Neutrophil (primary cell): ENCODE data around the gene SEC14L3.

Experiments used
- H3K27ac ChIP-seq: fragments of 200-600 bp; sonication (generic); 2 replicates; pipeline ENCODE4 v1.5.1; 2016; ENCODE audit warnings: mild to moderate bottlenecking, moderate library complexity
- H3K27me3 ChIP-seq: fragments of 200-600 bp; sonication (generic); 2 replicates; pipeline ENCODE4 v1.6.0; 2016; ENCODE audit warnings: mild to moderate bottlenecking
- H3K36me3 ChIP-seq: fragments of 200-600 bp; sonication (generic); 2 replicates; pipeline ENCODE4 v1.5.1; 2017
- H3K4me1 ChIP-seq, 2 experiments: fragments of 200-600 bp in 1 of 2; sonication (generic) in 1 of 2; 1 replicate in 1 of 2; 2 replicates in 1 of 2; pipeline versions ENCODE4 v1.5.1 to v1.6.1; 2013 to 2016; ENCODE audit warnings: low read depth in 1 of 2, low read length in 1 of 2, mild to moderate bottlenecking in 1 of 2, moderate library complexity in 1 of 2; ENCODE audit not compliant: control insufficient read depth in 1 of 2, insufficient read depth in 1 of 2
- H3K4me3 ChIP-seq, 2 experiments: fragments of 200-600 bp in 1 of 2; sonication (generic) in 1 of 2; 1 replicate in 1 of 2; 2 replicates in 1 of 2; pipeline ENCODE4 v1.5.1; 2013 to 2016; ENCODE audit warnings: low read depth in 1 of 2, low read length in 1 of 2, mild to moderate bottlenecking in 1 of 2, moderate library complexity in 1 of 2
- H3K9me3 ChIP-seq: fragments of 200-600 bp; sonication (generic); 2 replicates; pipeline ENCODE4 v1.5.1; 2016
- TF ChIP-seq, protein P1 (sequence below): fragments of 200-600 bp; sonication (generic); IDR thresholded peaks from 2 replicates; pipeline ENCODE4 v1.5.1; 2016; ENCODE audit warnings: antibody characterized with exemption

SEC14L3 gene

DNA sequence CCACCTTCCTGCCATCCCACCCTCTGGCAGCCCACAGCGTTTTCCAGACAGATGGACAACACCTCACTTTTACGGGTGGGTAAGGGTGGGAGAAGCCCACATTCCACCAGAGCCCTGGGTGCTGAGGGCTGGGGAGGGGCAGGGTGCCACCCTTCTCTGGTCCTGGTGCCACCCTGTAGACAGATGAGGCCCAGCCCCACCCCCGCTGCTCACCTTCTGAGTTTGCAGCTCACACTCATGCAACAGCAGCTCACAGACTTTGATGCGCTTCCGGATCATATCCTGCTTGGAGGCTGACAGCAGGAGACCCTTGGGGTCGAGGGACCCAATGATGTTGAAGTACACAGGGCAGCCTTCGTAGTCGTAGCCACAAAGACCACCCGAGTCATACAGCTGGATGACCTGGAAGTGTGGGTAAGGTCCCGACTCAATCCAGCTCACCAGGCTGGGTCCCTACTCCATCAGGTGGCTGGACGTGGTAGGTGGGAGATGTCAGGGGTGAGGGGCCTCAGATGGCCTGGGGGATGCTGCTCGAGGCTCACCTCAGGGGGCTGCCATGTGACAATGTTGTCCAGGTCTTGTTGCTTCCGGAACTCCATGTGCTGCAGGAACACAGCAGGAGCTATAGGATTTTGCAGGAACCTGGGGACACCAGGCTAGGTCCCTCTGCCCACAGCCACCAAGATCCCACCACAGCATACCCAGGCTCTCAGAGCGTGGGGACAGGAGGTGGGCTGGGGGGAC is 23.4 kb upstream of the SEC14L3 start:
- no peaks in the 10 kb centered on the region for H3K9me3 ChIP-seq
- TF ChIP-seq, protein P1, sequence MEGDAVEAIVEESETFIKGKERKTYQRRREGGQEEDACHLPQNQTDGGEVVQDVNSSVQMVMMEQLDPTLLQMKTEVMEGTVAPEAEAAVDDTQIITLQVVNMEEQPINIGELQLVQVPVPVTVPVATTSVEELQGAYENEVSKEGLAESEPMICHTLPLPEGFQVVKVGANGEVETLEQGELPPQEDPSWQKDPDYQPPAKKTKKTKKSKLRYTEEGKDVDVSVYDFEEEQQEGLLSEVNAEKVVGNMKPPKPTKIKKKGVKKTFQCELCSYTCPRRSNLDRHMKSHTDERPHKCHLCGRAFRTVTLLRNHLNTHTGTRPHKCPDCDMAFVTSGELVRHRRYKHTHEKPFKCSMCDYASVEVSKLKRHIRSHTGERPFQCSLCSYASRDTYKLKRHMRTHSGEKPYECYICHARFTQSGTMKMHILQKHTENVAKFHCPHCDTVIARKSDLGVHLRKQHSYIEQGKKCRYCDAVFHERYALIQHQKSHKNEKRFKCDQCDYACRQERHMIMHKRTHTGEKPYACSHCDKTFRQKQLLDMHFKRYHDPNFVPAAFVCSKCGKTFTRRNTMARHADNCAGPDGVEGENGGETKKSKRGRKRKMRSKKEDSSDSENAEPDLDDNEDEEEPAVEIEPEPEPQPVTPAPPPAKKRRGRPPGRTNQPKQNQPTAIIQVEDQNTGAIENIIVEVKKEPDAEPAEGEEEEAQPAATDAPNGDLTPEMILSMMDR = no peak
- no peak overlapping the region for H3K4me3 ChIP-seq
- no peaks in the 10 kb centered on the region for H3K36me3 ChIP-seq
- no peaks in the 10 kb centered on the region for H3K4me1 ChIP-seq
- peaks cover 25% of the 10 kb centered on the region for H3K27me3 ChIP-seq
- H3K27ac ChIP-seq = no peak overlapping the region

DNA sequence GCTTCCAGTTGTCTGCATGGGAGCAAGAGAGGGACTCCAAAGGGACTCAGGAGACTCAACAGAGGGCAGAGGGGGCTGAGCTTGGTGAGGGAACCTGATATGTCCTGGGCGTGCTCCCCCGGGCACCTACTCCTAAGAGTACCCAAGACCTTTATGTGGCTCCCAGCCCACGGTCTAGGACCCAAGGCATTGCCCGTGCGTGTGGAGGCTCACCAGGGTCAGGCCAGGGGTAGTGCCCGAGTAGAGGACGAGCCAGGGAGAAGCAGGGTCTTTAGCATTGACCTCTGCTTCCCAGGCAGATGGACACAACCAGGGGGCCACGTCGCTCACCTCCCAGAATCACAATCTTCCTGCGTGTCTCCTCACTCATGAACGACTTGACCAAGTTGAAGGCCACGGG is 20.3 kb upstream of the SEC14L3 start:
- Histone ChIP-seq H3K36me3 (no peaks in the 10 kb centered on the region), H3K9me3 (no peaks in the 10 kb centered on the region), H3K27me3 (peaks cover 9% of the 10 kb centered on the region), H3K27ac (no peak overlapping the region), H3K4me1 (no peaks in the 10 kb centered on the region), H3K4me3 (no peak overlapping the region)
- TF ChIP-seq, protein P1 = no peak

DNA sequence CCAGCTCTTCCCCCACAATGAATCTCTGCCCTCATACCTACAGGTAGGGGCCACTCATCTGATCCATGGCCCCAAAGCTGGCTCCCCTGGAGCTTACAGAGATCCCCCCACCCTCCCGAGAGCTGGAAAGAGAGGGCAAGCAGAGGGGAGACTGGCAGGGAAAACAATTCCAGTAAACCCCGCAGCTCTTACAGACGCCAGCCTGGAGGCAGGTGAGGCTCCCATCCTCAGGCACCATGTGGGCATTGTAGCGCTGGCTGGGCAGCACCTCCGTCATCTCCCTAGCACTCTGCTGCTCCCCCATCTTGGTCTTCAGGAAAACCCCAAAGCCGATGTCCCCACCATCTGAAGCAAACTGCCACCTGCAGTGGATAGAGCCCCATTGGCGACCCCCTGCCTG is 19.6 kb upstream of the SEC14L3 start:
- Histone ChIP-seq H3K4me1 (no peaks in the 10 kb centered on the region), H3K27me3 (peaks cover 4% of the 10 kb centered on the region), H3K4me3 (no peak overlapping the region), H3K9me3 (no peaks in the 10 kb centered on the region), H3K36me3 (no peaks in the 10 kb centered on the region), H3K27ac (no peak overlapping the region)
- TF ChIP-seq, protein P1 = no peak

DNA sequence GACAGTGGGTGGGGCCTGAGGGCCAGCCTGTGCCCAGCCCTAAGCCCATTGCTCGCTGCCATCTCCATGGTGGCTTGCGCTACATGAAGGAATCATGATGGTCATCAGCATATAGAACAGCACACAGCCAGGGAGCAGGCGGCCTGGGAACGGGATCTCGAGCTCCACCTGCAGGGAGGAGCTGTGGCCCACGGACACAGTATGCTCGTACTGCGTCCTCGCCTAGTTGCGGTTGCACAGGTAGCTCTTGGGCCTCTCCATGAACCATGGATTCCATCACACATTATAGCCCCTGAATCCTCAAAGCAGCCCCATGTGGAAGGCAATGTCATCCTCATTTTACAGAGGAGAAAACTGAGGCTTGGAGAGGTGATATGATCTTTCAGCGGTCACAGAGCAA is 18.6 kb upstream of the SEC14L3 start:
- no peaks in the 10 kb centered on the region for H3K36me3 ChIP-seq
- no peaks in the 10 kb centered on the region for H3K9me3 ChIP-seq
- H3K4me3 ChIP-seq = no peak overlapping the region
- H3K27ac ChIP-seq = no peak overlapping the region
- TF ChIP-seq, protein P1 = no peak
- no peaks in the 10 kb centered on the region for H3K4me1 ChIP-seq
- H3K27me3 ChIP-seq = peaks cover 4% of the 10 kb centered on the region

DNA sequence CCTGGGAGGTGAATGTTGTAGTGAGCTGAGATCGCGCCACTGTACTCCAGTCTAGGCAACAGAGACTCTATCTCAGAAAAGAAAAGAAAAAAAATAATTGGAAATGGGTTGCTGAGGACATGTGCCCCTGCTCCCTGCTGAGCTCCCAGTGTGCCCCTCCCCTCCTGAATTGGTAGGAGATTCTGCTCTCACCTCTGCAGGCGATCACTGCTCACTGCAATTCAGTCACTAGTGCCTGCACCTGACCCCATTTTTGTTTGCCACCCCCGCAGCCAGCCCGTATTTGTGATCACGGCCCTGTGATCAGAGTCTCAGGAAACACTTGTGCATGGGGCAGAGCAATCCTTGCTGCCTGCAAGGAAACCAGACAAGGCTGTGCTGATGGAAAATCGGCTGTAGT is 16.3 kb upstream of the SEC14L3 start:
- TF ChIP-seq, protein P1 = no peak
- H3K9me3 ChIP-seq = no peaks in the 10 kb centered on the region

More for the DNA sequence above, 16.3 kb upstream of the SEC14L3 start:
- Histone ChIP-seq H3K27ac (no peak overlapping the region), H3K4me1 (no peaks in the 10 kb centered on the region), H3K36me3 (no peaks in the 10 kb centered on the region), H3K27me3 (peaks cover 4% of the 10 kb centered on the region), H3K4me3 (no peak overlapping the region)
